G401 (cell line): ENCODE data around the gene ABCC10. TPM values are rescaled to one million over a fixed set of nuclear protein-coding genes. Genes with fewer than 3 reads are reported as not detected.
"Not testable (repeated sequence)": the region's sequence is repeated elsewhere in the genome, so short reads cannot be mapped to it uniquely, and the experiment has no call there.

Experiments used
- DNase-seq: peaks from one replicate; pipeline ENCODE4 v3.0.0-alpha.2; 2015; ENCODE audit warnings: low spot score
- in situ Hi-C: cut with HindIII; loops from 2 replicates; pipeline ENCODE4 v1.10.0; 2016; ENCODE audit warnings: low sequenced_read_pairs, mixed read lengths
- total RNA-seq: library from RNA; depleted of rRNA; stranded (reverse); fragments of >200 nt; shearing (Covaris generic); gene quantifications from 2 replicates; pipeline ENCODE4 v1.2.3, GENCODE V29; 2014

Gene ABCC10
- total RNA-seq, 1 experiment from 2014 or later: 17.3 TPM

DNA sequence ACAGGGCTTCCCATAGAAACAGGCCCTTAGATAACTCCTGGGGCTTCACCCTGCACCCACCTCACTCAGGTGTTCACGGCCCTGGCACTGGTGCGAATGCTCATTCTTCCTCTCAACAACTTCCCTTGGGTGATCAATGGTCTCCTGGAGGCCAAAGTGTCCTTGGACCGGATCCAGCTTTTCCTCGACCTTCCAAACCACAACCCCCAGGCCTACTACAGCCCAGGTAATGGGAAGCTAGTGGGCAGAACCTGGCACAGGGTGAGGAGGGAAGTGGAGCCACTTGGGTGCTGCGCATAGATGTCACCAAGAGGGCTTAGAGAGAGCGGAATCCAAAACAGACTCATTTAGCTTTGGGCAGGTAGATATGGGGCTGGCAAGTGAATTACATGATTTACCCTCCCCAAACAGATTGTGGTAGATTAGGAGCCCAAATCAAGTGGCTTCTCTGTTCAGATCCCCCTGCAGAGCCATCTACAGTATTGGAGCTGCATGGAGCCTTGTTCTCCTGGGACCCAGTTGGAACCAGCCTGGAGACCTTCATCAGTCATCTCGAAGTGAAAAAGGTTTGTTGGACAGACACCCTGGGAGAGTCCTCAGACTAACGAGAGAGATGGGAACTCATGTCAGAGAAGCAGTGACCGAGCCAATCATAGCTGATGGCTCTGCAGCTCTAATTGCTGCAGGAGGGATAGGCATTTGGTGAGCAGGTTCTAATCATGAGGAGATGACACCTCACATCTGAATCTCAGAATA, 8.5 kb downstream of the ABCC10 start:
- DNase-seq: no peak
- in situ Hi-C loops: no loop called here

DNA sequence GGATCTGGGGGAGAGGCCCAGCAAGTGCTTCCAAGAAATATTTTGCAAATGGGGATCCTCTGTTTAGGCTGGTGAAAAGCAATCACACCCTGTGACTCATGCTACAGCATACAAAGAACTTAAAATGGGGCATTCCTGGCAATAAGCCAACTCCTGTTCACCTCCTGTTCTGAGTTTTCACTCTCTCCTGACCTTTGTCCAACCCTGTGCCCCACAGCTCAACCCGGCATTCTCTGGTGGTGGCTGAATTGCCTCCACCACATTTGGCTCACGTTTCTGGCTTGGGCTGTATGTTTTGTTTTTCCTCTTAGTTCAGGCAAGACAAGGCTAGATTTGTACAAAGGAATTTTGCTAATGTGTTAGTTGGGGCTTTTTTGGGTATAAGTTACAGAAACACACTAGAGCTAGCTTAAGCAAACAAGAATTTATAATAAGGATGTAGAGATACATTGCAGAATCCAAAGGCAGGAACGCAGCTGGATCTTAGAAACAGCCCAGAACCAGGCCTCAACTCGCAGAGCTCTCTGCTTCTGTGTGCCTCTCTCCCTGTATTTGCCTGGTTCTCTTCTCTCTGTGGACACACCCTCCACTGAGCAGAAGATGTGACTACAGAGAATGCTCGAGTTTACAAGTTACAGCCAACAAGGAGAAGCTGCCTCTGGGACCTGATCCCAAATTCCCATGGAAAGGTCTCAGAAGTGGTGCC, 9.4 kb downstream of the ABCC10 start:
- no peak for DNase-seq
- in situ Hi-C loops: no loop called here

DNA sequence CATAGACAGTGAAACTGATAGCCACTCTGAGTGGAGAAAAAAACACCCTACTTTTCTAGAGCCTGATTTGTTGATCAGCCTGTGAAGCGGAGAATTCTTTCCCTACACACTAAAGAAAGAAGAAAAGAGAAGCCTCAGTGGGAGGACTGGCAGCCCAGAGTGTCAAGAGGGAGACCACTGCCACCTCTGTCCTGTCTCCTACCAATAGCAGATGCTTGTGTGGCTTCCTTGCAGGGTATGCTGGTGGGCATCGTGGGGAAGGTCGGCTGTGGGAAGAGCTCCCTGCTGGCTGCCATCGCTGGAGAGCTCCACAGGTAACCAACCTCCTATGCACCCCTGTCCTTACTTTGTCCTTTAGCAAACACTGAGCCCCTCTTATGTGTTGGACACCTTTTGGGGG, 10.4 kb downstream of the ABCC10 start:
- no peak for DNase-seq
- in situ Hi-C loops: no loop called here

DNA sequence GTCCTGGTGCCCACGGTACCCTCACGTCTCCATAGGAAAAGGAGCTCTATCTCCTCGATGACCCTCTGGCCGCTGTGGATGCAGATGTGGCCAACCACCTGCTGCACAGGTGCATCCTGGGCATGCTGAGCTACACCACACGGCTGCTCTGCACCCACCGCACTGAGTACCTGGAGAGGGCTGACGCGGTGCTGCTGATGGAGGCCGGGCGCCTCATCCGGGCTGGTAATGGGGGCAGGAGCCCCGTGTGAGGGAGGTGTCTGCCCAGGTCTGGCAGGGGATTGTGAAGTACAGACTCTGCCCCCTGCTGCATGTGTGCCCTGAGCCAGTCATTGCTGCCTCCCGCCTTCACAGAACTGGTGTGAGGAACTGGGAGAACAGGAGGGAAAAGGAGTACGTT, 15.6 kb downstream of the ABCC10 start:
- in situ Hi-C loops: no loop called here
- no peak for DNase-seq

DNA sequence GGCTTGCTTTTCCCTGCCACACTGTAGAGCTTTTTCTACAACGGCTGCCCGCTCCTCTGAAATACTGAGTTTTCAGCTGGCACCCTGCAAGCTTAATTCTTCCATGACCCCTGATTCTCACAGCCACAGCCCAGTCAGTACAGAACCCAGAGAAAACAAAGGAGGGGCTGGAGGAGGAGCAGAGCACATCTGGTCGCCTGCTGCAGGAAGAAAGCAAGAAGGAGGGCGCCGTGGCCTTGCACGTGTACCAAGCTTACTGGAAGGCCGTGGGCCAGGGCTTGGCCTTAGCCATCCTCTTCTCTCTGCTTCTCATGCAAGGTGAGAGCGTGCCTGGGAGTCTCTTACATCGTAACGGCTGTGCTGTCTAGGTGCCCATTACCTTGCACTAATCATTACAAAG, 16.7 kb downstream of the ABCC10 start:
- DNase-seq: no peak
- in situ Hi-C loops: no loop called here

DNA sequence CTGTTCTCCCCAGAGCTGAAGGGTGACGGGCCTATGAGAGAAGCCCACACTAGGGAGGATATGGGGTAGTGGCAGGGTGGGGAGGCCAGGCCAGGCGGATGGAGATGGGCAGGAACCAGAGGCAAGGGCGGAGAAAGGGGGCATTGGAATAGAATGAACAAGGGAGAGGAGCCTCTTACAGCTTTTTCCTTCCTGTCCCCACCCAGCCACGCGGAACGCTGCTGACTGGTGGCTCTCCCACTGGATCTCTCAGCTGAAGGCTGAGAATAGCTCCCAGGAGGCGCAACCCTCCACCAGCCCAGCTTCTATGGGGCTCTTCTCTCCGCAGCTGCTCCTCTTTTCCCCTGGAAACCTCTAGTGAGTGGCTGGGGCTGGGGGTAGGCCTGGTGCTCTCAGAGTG, 17.2 kb downstream of the ABCC10 start:
- in situ Hi-C loops: no loop called here
- no peak for DNase-seq

DNA sequence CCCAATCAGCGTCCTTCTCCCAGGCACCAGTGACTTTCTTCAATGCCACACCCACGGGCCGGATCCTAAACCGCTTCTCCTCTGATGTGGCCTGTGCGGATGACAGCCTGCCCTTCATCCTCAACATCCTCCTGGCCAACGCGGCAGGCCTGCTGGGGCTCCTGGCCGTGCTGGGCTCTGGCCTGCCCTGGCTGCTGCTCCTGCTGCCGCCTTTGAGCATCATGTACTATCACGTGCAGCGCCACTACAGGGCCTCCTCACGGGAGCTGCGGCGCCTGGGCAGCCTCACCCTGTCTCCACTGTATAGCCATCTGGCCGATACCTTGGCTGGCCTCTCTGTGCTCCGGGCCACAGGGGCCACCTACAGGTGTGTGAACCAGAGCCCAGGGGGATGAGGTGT, 18.2 kb downstream of the ABCC10 start:
- in situ Hi-C loops: no loop called here
- DNase-seq: no peak

DNA sequence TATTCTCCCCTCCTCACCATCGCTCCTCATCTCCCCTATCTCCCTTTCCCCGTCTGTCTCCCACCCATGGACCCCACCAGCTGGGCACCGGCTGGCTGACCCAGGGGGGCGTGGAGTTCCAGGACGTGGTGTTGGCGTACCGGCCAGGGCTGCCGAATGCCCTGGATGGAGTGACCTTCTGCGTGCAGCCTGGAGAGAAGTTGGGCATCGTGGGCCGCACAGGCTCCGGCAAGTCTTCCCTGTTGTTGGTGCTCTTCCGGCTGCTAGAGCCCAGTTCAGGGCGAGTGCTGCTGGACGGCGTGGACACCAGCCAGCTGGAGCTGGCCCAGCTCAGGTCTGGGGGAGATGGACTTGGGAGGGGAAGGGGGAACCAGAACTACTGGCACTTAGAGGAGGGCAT, 20.3 kb downstream of the ABCC10 start:
- DNase-seq: no peak
- in situ Hi-C loops: no loop called here

DNA sequence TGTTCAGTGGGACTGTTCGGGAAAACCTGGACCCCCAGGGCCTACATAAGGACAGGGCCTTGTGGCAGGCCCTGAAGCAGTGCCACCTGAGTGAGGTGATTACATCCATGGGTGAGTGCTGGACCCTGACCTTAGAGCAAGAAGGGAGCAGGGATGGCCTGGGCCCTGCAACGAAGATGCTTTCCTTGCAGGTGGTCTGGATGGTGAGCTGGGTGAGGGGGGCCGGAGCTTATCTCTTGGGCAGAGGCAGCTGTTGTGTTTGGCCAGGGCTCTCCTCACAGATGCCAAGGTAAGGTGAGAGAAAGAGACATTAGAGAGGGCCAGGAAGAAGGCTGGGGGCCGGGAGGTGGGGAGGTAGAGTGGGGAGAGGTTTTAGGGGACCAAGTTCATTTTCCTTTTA, 21.6 kb downstream of the ABCC10 start:
- DNase-seq: no peak
- in situ Hi-C loops: no loop called here

DNA sequence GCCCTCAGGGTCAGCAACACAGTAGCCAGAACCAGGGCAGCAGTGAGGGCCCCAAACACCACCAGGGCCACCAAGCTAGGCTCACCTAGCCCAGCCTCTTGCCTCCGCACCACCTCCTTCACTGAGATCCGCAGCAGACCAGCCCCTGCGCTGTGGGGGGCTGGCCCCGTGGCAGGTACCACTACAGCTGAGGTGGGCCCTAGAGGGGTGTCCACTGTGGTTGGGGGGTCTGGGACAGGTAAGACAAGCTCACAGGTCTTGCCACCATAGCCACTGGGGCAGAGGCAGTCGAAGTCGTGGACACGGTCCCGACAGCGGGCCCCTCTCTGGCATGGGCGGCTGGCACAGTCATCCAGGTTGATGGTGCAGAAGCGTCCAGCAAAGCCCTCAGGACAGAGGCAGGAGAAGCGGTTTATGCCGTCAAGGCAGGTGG, 23.4 kb downstream of the ABCC10 start:
- in situ Hi-C loops: no loop called here
- DNase-seq: no peak

DNA sequence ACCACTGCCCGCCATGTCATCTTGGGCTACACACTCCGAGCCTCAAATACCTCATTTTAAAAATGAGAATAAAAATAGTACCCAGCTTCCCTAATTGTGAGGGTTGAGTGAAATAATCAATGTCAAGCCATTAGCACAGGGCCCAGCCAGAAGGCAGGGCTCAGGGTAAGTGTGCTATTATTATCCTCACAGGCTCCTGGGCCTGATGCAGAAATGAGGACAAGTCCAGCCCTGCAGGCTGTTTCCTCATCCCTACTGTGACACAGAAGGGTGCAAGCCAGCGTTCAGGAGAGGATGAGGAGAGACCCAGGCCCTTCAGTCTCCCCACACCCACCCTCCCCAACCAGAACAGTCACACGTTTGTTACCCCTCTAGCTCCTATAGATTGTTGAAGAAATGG, 24.0 kb downstream of the ABCC10 start:
- DNase-seq: no peak
- in situ Hi-C loops: no loop called here

DNA sequence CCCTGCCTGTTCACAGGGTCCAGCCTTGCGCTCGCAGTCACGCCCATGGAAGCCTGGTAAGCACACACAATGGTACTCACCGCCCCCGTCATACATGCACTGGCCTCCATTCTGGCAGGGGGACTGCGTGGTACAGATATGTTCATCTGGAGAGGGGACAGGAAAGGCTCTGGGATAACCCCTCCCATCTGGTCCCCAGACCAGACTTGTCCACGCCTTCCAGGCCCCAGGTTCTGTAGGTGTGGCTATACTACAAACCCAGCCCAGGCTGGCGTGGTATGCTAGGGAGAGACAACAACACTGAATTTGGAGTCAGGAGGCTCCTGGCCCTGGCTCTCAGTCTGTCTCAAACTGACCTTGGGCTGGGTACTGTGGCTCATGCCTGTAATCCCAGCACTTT, 24.6 kb downstream of the ABCC10 start:
- DNase-seq: no peak
- in situ Hi-C loops: no loop called here

DNA sequence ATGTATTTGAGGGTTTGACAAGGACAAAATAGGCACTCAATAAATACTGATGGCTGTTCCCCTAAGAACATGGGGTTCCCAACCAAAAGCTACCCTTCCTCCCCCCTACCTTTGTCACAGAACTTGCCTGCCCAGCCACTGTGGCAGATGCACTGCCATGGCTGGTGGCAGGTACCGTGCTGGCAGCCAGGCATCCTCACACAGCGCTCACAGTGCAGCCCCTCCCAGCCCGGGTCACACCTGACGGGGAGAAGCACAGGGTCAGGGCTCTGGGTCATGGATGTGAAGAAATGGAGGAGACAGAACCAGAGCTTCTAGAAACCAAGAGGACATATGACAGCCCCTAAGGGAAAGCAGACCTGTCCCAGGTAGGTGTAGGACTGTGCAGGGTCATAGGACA, 25.6 kb downstream of the ABCC10 start:
- DNase-seq: no peak
- in situ Hi-C loops: no loop called here

DNA sequence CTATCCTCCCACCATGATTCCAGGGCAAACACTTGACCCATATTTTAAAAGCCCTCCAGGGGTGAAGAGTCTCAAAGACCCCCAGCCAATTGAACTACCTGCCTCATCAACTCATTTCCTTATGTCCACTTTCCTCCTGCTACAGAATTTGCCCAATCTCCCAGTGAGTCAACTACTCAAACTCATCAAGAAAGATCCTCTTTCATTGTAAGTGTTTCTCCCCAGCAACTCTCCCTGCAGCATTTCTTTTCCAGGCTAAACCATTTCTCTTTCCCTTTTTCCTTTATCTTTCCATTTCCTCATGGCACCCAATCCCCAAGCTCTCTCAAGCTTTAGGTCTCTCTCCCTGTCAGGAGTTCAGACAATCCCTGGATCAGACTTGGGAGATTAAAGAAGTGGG, 26.5 kb downstream of the ABCC10 start:
- in situ Hi-C loops: no loop called here
- no peak for DNase-seq

DNA sequence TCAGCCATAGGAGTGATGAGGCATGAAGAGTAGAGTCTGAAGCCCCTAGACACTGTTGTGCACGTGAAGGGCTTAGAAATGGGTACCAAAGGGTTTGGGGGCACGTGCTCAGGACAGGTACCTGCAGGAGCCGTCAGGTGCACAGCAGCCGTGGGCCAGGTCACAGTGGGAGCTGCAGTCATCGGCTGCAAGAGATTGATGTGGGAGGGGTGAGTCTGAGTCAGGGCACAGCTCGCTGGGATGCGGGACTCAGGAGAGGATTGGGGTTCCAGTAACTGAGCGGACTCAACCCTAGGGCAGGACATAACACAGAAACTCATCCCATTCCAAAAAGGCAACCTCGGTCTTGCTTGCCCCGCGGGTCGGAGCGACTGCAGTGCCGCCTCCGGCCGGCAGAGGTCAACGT, 27.0 kb downstream of the ABCC10 start:
- no peak for DNase-seq
- in situ Hi-C loops: no loop called here

DNA sequence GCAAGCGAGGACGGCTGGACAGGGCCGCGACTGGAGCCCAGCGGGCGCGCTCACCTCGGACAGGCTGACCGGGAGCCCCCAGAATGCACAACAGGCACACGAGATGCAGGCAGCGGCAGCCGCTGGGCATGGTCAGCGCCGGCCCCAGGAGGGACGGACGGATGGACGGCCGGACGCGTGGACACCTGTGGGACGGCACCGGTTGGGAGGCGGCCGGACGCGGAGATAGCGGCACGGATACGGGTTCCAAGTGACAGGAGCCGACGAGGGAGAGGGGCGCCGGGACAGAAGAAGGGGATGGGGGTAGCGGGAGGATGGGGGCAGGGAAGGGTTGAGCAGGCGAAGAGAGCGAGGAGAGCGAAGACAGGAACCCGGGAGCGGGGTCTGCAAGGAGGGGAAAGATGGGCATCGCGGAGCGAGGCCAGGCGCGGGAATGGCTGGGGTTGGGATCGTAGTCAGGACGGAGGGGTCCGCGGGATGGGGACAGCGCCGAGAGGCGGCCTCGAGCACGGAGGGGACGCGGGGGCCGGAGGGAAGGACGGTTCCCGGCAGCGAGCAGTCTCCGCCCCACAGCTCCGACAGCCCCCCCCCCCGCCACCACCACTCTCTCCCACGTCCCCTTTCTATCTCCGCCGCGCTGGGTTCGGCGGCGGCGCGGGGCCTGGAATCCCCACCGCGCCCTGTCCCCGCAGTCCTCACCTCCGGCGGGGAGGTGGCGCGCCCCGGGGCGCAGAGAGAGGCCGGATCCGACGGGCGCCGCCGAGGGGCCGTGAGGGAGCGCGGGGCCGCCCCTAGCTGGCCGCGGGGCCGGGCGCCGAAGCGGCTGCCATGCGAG, 27.6 kb downstream of the ABCC10 start:
- peak; percentile 89 for DNase-seq
- in situ Hi-C loops: no loop called here

DNA sequence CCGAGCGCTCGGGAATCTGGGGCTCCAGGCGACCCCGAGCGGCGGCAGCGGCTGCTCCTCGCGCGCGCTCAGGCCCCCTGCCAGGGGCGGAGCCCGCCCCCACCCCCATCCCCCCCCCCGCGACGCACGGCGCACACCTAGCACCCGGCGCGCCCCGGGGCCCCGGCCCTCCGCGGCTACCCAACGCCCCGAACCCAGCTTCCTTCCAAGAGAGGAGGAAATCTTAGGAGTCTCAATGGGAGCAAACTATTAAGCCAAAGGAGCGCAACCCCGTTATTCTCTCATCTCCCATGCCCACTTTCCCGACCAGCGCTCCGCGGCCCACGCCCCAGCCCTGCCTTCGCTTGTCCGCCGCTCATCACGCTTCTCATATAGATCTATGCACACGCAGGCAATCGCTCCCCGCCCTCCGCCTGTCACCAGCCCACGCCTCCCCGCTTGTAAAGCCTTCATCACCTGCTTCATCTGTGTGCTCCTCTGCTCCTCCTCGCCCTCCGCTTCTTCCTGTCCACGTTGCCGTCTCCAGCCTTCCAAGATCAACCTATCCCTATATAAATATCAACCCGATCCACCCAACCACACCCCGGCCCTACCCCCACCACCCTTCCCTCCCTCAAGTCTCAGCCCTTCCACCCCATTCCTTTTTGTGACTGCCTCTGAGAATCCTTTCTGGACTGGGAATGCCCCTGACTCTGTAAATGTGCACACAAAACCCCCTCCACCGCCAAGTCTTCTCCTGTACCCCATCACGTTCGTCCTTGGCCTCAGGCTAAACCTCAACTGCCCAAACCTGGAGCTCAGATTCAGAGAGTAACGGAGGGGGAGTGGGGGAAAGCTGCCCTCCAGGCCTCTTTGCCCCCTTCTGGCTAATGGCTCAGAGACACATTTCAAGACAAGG, 28.4 kb downstream of the ABCC10 start, which contains the start of gene DLK2:
DLK2 (minus strand) TSS at position 18 of the 898 bp plus-strand sequence. CDS start 723 bp downstream, outside the sequence.
- in situ Hi-C loops: no loop called here
- peak; percentile 77 for DNase-seq

DNA sequence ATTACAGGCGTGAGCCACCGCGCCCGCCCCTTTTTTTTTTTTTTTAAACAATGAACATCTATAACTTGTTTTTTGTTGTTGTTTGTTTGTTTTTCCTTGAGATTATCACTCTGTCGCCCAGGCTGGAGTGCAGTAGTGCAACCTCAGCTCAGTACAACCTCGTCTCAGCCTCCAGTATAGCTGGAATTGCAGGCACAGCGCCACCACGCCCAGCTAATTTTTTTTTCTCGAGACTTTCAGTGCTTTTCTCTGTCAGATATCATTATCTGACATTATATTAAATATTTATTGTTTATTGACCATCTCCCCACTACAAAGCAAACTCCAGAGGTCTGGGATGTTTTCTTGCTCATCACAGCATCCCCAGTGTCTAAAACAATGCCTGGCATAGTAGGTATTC, 30.3 kb downstream of the ABCC10 start:
- in situ Hi-C loops: no loop called here
- DNase-seq: no peak

DNA sequence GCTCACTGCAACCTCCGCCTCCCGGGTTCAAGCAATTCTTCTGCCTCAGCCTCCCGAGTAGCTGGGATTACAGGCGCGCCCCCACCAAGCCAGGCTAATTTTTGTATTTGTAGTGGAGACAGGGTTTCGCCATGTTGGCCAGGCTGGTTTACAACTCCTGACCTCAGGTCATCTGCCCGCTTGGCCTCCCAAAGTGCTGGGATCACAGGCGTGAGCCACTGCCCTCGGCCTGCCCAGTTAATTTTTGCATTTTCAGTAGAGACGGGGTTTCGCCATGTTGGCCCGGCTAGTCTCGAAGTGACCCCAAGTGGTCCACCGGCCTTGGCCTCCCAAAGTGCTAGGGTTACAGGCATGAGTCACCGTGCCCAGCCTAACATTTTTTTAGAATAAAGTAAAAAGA, 30.8 kb downstream of the ABCC10 start:
- in situ Hi-C loops, DNase-seq: not testable (repeated sequence)
